H1 (cell line): Measurements from ENCODE around the gene MCMBP. TPM values are rescaled to one million over a fixed set of nuclear protein-coding genes. Genes with fewer than 3 reads are reported as not detected.

Source experiments
- CTCF ChIA-PET: fragments of 300-600 bp; sonication (Branson Sonifier 250); formaldehyde crosslinking; loops from one replicate; lab custom pipeline; 2021; ENCODE audit not compliant: partially characterized antibody; lab: Charles Lee
- POLR2A ChIA-PET: fragments of 300-600 bp; sonication (Branson Sonifier 250); formaldehyde crosslinking; loops from one replicate; lab custom pipeline; 2021; ENCODE audit warnings: inconsistent platforms; ENCODE audit not compliant: partially characterized antibody; lab: Charles Lee
- DNase-seq, 2 experiments: peaks; one replicate each; pipeline versions ENCODE4 v3.0.0 to v3.0.0-alpha.2; 2010 to 2022; ENCODE audit warnings: low spot score in 2 of 2, low read depth in 1 of 2, mixed read lengths in 1 of 2
- FAIRE-seq: peaks from 2 replicates; lab custom pipeline; 2011; peaks lifted over from hg19 to GRCh38; lab: Jason Lieb, UNC
- H2AFZ ChIP-seq: 2 replicates; pipeline ENCODE4 v1.8.1; 2012; ENCODE audit warnings: low read length, inconsistent platforms
- H2AK5ac ChIP-seq: 2 replicates; pipeline ENCODE4 v1.6.1; 2013; ENCODE audit warnings: low read depth, low read length
- H2BK120ac ChIP-seq: replicated peaks from 2 replicates; pipeline ENCODE3; 2013; ENCODE audit warnings: low read depth, low read length, inconsistent platforms
- H2BK12ac ChIP-seq: 2 replicates; pipeline ENCODE4 v1.6.1; 2013; ENCODE audit warnings: low read depth, low read length
- H2BK15ac ChIP-seq: 2 replicates; pipeline ENCODE4 v1.6.1; 2013; ENCODE audit warnings: low read length
- H2BK20ac ChIP-seq: 2 replicates; pipeline ENCODE4 v1.6.1; 2013; ENCODE audit warnings: low read length
- H2BK5ac ChIP-seq: 2 replicates; pipeline ENCODE4 v1.6.1; 2013; ENCODE audit warnings: low read depth, low read length
- H3K14ac ChIP-seq: 2 replicates; pipeline ENCODE4 v1.6.1; 2013; ENCODE audit warnings: inconsistent platforms; ENCODE audit not compliant: insufficient read length
- H3K18ac ChIP-seq: 2 replicates; pipeline ENCODE4 v1.6.1; 2013; ENCODE audit warnings: low read length; ENCODE audit errors: extremely low read depth
- H3K23ac ChIP-seq: 2 replicates; pipeline ENCODE4 v1.6.1; 2013; ENCODE audit warnings: inconsistent platforms; ENCODE audit not compliant: insufficient read length
- H3K23me2 ChIP-seq: 2 replicates; pipeline ENCODE4 v1.6.1; 2013; ENCODE audit warnings: low read depth, low read length
- H3K27ac ChIP-seq: 2 replicates; pipeline ENCODE4 v1.6.1; 2011; ENCODE audit warnings: low read depth, low read length, inconsistent platforms
- H3K27me3 ChIP-seq, 4 experiments: replicated peaks in 1 of 4; 1 replicate in 1 of 4; 2 replicates in 3 of 4; pipeline versions ENCODE4 v1.6.1 to v1.8.1; 2011 to 2013; ENCODE audit warnings: low read length in 3 of 4, mild to moderate bottlenecking in 3 of 4, inconsistent platforms in 2 of 4, mixed read lengths in 2 of 4, moderate library complexity in 1 of 4; ENCODE audit not compliant: control insufficient read depth in 3 of 4, insufficient read depth in 3 of 4; ENCODE audit errors: extremely low read depth in 1 of 4
- H3K36me3 ChIP-seq, 4 experiments: 2 replicates each; pipeline versions ENCODE4 v1.6.1 to v1.8.1; 2011 to 2013; ENCODE audit warnings: mild to moderate bottlenecking in 4 of 4, low read length in 3 of 4, moderate library complexity in 2 of 4, control low read depth in 1 of 4, inconsistent platforms in 1 of 4; ENCODE audit not compliant: insufficient read depth in 4 of 4, control insufficient read depth in 2 of 4
- H3K4ac ChIP-seq: replicated peaks from 2 replicates; pipeline ENCODE3; 2013; ENCODE audit warnings: low read length, low read depth, mixed read lengths, inconsistent platforms; ENCODE audit not compliant: insufficient read length
- H3K4me1 ChIP-seq, 4 experiments: replicated peaks in 1 of 4; 1 replicate in 1 of 4; 2 replicates in 3 of 4; pipeline versions ENCODE4 v1.6.1 to v1.8.1; 2011 to 2013; ENCODE audit warnings: low read length in 3 of 4, inconsistent platforms in 2 of 4, mixed read lengths in 1 of 4; ENCODE audit not compliant: insufficient read depth in 4 of 4, control insufficient read depth in 3 of 4
- H3K4me2 ChIP-seq, 2 experiments: 2 replicates each; pipeline versions ENCODE4 v1.6.1 to v1.8.1; 2011 to 2013; ENCODE audit warnings: low read depth in 2 of 2, low read length in 2 of 2, control low read depth in 1 of 2, inconsistent platforms in 1 of 2, mild to moderate bottlenecking in 1 of 2; ENCODE audit not compliant: insufficient read depth in 1 of 2
- H3K4me3 ChIP-seq, 4 experiments: fragments of 200-600, 300-600 bp in 1 of 4; sonication (generic), shearing (Covaris generic), sonication (Bioruptor Twin) in 1 of 4; 2 replicates each; pipeline versions ENCODE4 v1.5.1 to v1.8.1; 2011 to 2016; ENCODE audit warnings: low read length in 4 of 4, low read depth in 3 of 4, control low read depth in 2 of 4, inconsistent platforms in 2 of 4, mild to moderate bottlenecking in 2 of 4, mixed read lengths in 1 of 4, moderate library complexity in 1 of 4; ENCODE audit not compliant: insufficient read depth in 2 of 4; ENCODE audit errors: extremely low read depth in 1 of 4
- H3K56ac ChIP-seq: replicated peaks from 2 replicates; pipeline ENCODE3; 2013; ENCODE audit warnings: low read depth, mild to moderate bottlenecking, mixed read lengths, low read length, inconsistent platforms; ENCODE audit not compliant: insufficient read length
- H3K79me1 ChIP-seq: 2 replicates; pipeline ENCODE4 v1.6.1; 2013; ENCODE audit warnings: low read depth, low read length, control low read depth
- H3K79me2 ChIP-seq, 2 experiments: 2 replicates each; pipeline versions ENCODE4 v1.6.1 to v1.8.1; 2012 to 2013; ENCODE audit warnings: low read length in 2 of 2, mild to moderate bottlenecking in 2 of 2, inconsistent platforms in 1 of 2; ENCODE audit not compliant: insufficient read depth in 2 of 2, control insufficient read depth in 1 of 2
- H3K9ac ChIP-seq, 4 experiments: replicated peaks in 1 of 4; 1 replicate in 1 of 4; 2 replicates in 3 of 4; pipeline versions ENCODE4 v1.6.1 to v1.8.1; 2011 to 2013; ENCODE audit warnings: low read depth in 3 of 4, low read length in 3 of 4, control low read depth in 2 of 4, mild to moderate bottlenecking in 2 of 4, moderate library complexity in 2 of 4, inconsistent platforms in 1 of 4; ENCODE audit errors: extremely low read depth in 1 of 4
- H3K9me3 ChIP-seq, 2 experiments: 2 replicates each; pipeline versions ENCODE4 v1.6.1 to v1.8.1; 2012 to 2013; ENCODE audit warnings: mild to moderate bottlenecking in 2 of 2, moderate library complexity in 2 of 2, control low read depth in 1 of 2, inconsistent platforms in 1 of 2, low read depth in 1 of 2, low read length in 1 of 2, mixed read lengths in 1 of 2; ENCODE audit not compliant: insufficient read depth in 2 of 2
- H4K20me1 ChIP-seq, 2 experiments: replicated peaks in 1 of 2; 2 replicates each; pipeline versions ENCODE3 to v1.8.1; 2011 to 2013; ENCODE audit warnings: inconsistent platforms in 2 of 2, low read length in 2 of 2, mild to moderate bottlenecking in 1 of 2; ENCODE audit not compliant: insufficient read depth in 2 of 2, control insufficient read depth in 1 of 2
- H4K5ac ChIP-seq: 2 replicates; pipeline ENCODE4 v1.6.1; 2013; ENCODE audit warnings: low read length, low read depth, mixed read lengths, inconsistent platforms; ENCODE audit not compliant: insufficient read length
- H4K8ac ChIP-seq: 2 replicates; pipeline ENCODE4 v1.8.0; 2013; ENCODE audit warnings: mild to moderate bottlenecking, moderate library complexity, low read length, inconsistent platforms; ENCODE audit not compliant: insufficient read depth; ENCODE audit errors: extremely low read depth
- H4K91ac ChIP-seq: replicated peaks from 2 replicates; pipeline ENCODE3; 2013; ENCODE audit warnings: low read length, mixed read lengths, inconsistent platforms; ENCODE audit not compliant: insufficient read length
- CEBPB ChIP-seq: IDR thresholded peaks from 2 replicates; pipeline ENCODE4 v1.6.1; 2012; ENCODE audit warnings: low read depth, low read length
- CTBP2 ChIP-seq: IDR thresholded peaks from 2 replicates; pipeline ENCODE4 v1.7.0; 2011; ENCODE audit warnings: borderline replicate concordance, mild to moderate bottlenecking, moderate library complexity, mixed read lengths, low read length; ENCODE audit not compliant: insufficient read depth, insufficient read length
- MAFK ChIP-seq: IDR thresholded peaks from 2 replicates; pipeline ENCODE4 v1.6.1; 2012; ENCODE audit warnings: low read depth, mild to moderate bottlenecking, improper control_type of control experiment, low read length
- SIN3A ChIP-seq, 2 experiments: IDR thresholded peaks in 1 of 2; conservative IDR thresholded peaks in 1 of 2; 2 replicates each; pipeline ENCODE4 v1.6.1; 2011 to 2012; ENCODE audit warnings: low read length in 2 of 2, improper control_type of control experiment in 1 of 2, low read depth in 1 of 2, mild to moderate bottlenecking in 1 of 2
- TAF7 ChIP-seq: optimal IDR thresholded peaks from 2 replicates; pipeline ENCODE3; 2011; ENCODE audit warnings: low read depth, mild to moderate bottlenecking, inconsistent platforms, low read length, moderate library complexity, borderline replicate concordance
- TBP ChIP-seq: IDR thresholded peaks from 2 replicates; pipeline ENCODE4 v1.6.1; 2011; ENCODE audit warnings: low read depth, low read length, improper control_type of control experiment
- WGBS, 2 experiments: shearing (Covaris generic) in 1 of 2; methylation state at CpG; one replicate each; pipeline versions ENCODE4 v1.1.6 to v1.1.7; 2013 to 2015; ENCODE audit warnings: low lambda C conversion rate in 2 of 2, mixed read lengths in 2 of 2, inconsistent platforms in 1 of 2, low coverage in 1 of 2, missing lambda C conversion rate in 1 of 2; ENCODE audit not compliant: insufficient replicate concordance in 2 of 2, insufficient coverage in 1 of 2, insufficient read length in 1 of 2; ENCODE audit errors: extremely low coverage in 1 of 2, missing lambda C conversion rate in 1 of 2; 5-methylcytosine and 5-hydroxymethylcytosine counted together
- polyA plus RNA-seq, 7 experiments: library from polyadenylated mRNA; depleted of rRNA in 3 of 7; stranded (reverse) in 5 of 7; unstranded in 2 of 7; fragments of >200 nt in 5 of 7; fragments of 200-250 nt in 2 of 7; gene quantifications; 1 replicate in 5 of 7; 2 replicates in 1 of 7; 4 replicates in 1 of 7; pipeline versions ENCODE4 v1.2.1 to v1.2.3, GENCODE V29; 2011 to 2013; ENCODE audit warnings: missing spikeins in 2 of 7, mixed read lengths in 2 of 7
- total RNA-seq: library from RNA; stranded (reverse); fragmentation: NEBNext Ultra II Directional; extraction: Animal tissue kit (Norgen Biotek cat#: 25700); gene quantifications from 2 replicates; pipeline ENCODE4 v1.2.1, GENCODE V29; 2021
- TF ChIP-seq, protein P1 (sequence below), 3 experiments: IDR thresholded peaks; 1 replicate in 2 of 3; 2 replicates in 1 of 3; pipeline versions ENCODE4 v1.5.1 to v1.6.1; 2011; ENCODE audit warnings: low read length in 3 of 3, mild to moderate bottlenecking in 3 of 3, inconsistent platforms in 2 of 3, low read depth in 1 of 3, moderate library complexity in 1 of 3; ENCODE audit not compliant: insufficient read depth in 1 of 3; ENCODE audit errors: control extremely low read depth in 1 of 3
- TF ChIP-seq, protein P2 (sequence below): IDR thresholded peaks from 2 replicates; pipeline ENCODE4 v1.6.1; 2011; ENCODE audit warnings: low read depth, mild to moderate bottlenecking, low read length; ENCODE audit not compliant: insufficient read depth
- TF ChIP-seq, protein P3 (sequence below): IDR thresholded peaks from 2 replicates; pipeline ENCODE4 v1.6.1; 2012; ENCODE audit warnings: inconsistent platforms

MCMBP gene
- total and polyA plus RNA-seq, 2 of the 8 experiments (the other 6 are each of a cell fraction or from before 2014, with no cell fraction given), result 67.3 to 81.7 TPM

DNA sequence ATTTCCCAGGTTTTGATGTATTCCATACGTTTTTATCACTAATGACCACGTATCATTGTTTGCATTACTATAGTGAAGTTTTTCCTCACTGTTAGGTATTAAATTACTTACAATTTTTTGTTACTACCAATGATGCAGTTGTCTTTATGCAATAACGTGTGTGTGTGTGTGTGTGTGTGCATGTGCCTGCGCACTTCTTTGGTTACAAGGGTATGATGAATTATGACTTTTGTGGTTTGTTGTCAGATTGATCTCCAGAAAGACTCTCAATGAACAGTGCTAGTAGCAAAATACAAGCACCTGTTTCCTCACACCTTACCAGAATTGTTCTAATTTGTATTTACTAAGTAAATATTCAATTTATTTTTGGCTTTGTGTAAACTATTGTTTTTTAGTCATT is 51.5 kb downstream of the MCMBP start:
- no peaks in the 10 kb centered on the region for H3K27me3 ChIP-seq
- H3K79me1 ChIP-seq, result no peaks in the 10 kb centered on the region; the same call in 1 of the 2 replicates
- no peaks in the 10 kb centered on the region for H3K9me3 ChIP-seq
- H2BK15ac ChIP-seq, result no peak overlapping the region
- no peak for FAIRE-seq
- no peak overlapping the region for H2BK5ac ChIP-seq
- H3K14ac ChIP-seq, result no peak overlapping the region
- no peak overlapping the region for H2BK12ac ChIP-seq
- CTCF ChIA-PET, result interaction anchor here (1.4 to 10.2 kb wide), 2 partner anchors 10 to 69 kb away, joined by 4 to 61 read pairs; no protein-coding TSS in a partner anchor
- no peak overlapping the region for H2AK5ac ChIP-seq
- no peak overlapping the region for H4K91ac ChIP-seq
- POLR2A ChIA-PET, result interaction anchor here (0.6 to 1.3 kb wide), 2 partner anchors 50 to 70 kb away, joined by 3 to 5 read pairs; no protein-coding TSS in a partner anchor
- H3K18ac ChIP-seq, result no peak overlapping the region
- peaks cover 0 to 11% (median 4%) of the 10 kb centered on the region in 4 experiments; a peak in 5 of 7 replicates for H3K4me1 ChIP-seq
- 61% methylated on average over 4 of the region's 4 CpGs; no CpG with 5 or more reads in 1 of the 2 experiments for WGBS, 2 experiments
- DNase-seq, result no peak
- H4K20me1 ChIP-seq, result peaks cover 0 to 2% of the 10 kb centered on the region in 2 experiments
- no peak overlapping the region for H2BK20ac ChIP-seq
- no peak overlapping the region for H3K56ac ChIP-seq
- H3K4me2 ChIP-seq, result peak overlapping the region; percentile 56 to 60
- H3K79me2 ChIP-seq, result peaks cover 0 to 24% of the 10 kb centered on the region in 2 experiments; a peak in 3 of 4 replicates
- no peak overlapping the region for H2BK120ac ChIP-seq
- H3K36me3 ChIP-seq, result peaks cover 2 to 42% (median 22%) of the 10 kb centered on the region in 4 experiments
- no peak overlapping the region for H3K27ac ChIP-seq
- H3K4ac ChIP-seq, result no peak overlapping the region
- no peak overlapping the region for H4K8ac ChIP-seq
- H2AFZ ChIP-seq, result no peak overlapping the region
- H4K5ac ChIP-seq, result no peak overlapping the region
- H3K23me2 ChIP-seq, result peaks cover 5% of the 10 kb centered on the region
- H3K4me3 ChIP-seq, result peak overlapping the region; percentile 8 to 90 (median 74); a peak in 4 of 8 replicates
- no peak overlapping the region for H3K9ac ChIP-seq
- no peak overlapping the region for H3K23ac ChIP-seq
- TF ChIP-seq TBP (no peak), MAFK (no peak), CEBPB (no peak), CTBP2 (no peak), TAF7 (no peak), SIN3A (conservative IDR thresholded peaks at IDR 0.05 in 1 of 2, IDR thresholded peaks at IDR 0.05 in 1 of 2; ENCODE audit: low read depth in 1 of 2, low read length in 2 of 2) (no peak)
- TF ChIP-seq, protein P1, sequence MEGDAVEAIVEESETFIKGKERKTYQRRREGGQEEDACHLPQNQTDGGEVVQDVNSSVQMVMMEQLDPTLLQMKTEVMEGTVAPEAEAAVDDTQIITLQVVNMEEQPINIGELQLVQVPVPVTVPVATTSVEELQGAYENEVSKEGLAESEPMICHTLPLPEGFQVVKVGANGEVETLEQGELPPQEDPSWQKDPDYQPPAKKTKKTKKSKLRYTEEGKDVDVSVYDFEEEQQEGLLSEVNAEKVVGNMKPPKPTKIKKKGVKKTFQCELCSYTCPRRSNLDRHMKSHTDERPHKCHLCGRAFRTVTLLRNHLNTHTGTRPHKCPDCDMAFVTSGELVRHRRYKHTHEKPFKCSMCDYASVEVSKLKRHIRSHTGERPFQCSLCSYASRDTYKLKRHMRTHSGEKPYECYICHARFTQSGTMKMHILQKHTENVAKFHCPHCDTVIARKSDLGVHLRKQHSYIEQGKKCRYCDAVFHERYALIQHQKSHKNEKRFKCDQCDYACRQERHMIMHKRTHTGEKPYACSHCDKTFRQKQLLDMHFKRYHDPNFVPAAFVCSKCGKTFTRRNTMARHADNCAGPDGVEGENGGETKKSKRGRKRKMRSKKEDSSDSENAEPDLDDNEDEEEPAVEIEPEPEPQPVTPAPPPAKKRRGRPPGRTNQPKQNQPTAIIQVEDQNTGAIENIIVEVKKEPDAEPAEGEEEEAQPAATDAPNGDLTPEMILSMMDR (IDR thresholded peaks at IDR 0.05; ENCODE audit: control extremely low read depth in 1 of 3, insufficient read depth in 1 of 3, low read depth in 1 of 3, low read length in 3 of 3), result no peak
- TF ChIP-seq, protein P2, sequence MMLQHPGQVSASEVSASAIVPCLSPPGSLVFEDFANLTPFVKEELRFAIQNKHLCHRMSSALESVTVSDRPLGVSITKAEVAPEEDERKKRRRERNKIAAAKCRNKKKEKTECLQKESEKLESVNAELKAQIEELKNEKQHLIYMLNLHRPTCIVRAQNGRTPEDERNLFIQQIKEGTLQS, result no peak
- TF ChIP-seq, protein P3, sequence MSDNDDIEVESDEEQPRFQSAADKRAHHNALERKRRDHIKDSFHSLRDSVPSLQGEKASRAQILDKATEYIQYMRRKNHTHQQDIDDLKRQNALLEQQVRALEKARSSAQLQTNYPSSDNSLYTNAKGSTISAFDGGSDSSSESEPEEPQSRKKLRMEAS, result no peak
